ENCODE results near the gene ARL16. TPM values are rescaled to one million over a fixed set of nuclear protein-coding genes. Genes with fewer than 3 reads are reported as not detected.

The ARL16 gene
- total and polyA plus RNA-seq, 2 donors (not counting 3 experiments of a cell fraction or from before 2014, with no cell fraction given): 41.4 to 71.7 TPM

DNA sequence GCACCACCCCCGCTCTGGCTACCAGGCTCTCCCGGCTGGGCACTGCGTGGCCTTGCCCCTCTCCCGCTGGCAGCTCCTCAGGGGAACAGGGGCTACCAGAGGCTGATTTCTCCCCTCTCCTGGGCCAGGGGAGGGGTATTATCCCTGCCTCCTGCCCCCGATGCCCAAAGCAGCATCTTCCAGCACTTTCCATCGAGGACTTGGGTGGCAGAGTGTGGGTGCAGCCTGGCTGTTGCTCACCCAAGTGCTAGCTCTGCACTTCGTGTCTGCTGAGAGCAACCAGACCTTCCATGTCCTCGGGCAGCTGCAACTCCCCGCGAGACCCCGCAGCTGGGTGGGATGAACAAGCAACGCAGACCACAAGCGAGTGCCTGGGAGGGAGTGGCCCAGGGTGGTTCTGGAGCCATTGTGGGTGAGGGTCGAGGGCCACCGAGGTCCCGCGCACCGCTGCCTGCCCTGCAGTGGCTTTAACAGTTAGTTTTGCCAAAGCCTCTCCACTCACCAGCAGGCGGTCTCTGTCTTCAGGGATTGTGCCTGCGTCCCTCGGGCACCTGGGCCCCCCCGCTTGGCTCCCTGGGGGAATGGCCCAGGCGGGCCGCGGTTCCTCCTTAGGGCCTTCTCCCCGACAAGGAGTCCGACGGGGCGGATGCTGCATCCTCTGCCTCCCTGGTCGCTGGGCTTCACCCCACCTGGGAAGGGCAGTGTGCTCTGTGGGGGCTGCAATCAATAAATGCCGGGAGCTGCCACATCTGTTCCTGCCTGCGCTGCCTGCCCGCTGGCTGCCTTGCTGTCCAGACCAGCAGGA is 36.9 kb upstream of the ARL16 start:
- no peak overlapping the region for H3K4me3 ChIP-seq (replicated peaks in 1 of 3; ENCODE audit: insufficient read depth in 1 of 3, low read depth in 1 of 3, low read length in 3 of 3)
- dilution Hi-C loops (cut with MboI; ENCODE audit: extremely low pct_ligation_motif_present, low sequenced_read_pairs): no loop called here
- no peak overlapping the region for H3K4me2 ChIP-seq (ENCODE audit: insufficient read depth, low read length)
- ChIA-PET CTCF (no interaction called here), POLR2A (no interaction called here)
- BruUV-seq (replicated peaks): TSS peak; percentile 7
- H3K27me3 ChIP-seq (ENCODE audit: control insufficient read depth in 2 of 2, insufficient read depth in 2 of 2, low read length in 2 of 2): peaks cover 0 to 3% of the 10 kb centered on the region in 2 experiments
- TF ChIP-seq, protein P1, sequence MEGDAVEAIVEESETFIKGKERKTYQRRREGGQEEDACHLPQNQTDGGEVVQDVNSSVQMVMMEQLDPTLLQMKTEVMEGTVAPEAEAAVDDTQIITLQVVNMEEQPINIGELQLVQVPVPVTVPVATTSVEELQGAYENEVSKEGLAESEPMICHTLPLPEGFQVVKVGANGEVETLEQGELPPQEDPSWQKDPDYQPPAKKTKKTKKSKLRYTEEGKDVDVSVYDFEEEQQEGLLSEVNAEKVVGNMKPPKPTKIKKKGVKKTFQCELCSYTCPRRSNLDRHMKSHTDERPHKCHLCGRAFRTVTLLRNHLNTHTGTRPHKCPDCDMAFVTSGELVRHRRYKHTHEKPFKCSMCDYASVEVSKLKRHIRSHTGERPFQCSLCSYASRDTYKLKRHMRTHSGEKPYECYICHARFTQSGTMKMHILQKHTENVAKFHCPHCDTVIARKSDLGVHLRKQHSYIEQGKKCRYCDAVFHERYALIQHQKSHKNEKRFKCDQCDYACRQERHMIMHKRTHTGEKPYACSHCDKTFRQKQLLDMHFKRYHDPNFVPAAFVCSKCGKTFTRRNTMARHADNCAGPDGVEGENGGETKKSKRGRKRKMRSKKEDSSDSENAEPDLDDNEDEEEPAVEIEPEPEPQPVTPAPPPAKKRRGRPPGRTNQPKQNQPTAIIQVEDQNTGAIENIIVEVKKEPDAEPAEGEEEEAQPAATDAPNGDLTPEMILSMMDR (IDR thresholded peaks at IDR 0.05; ENCODE audit: extremely low read depth in 1 of 2, insufficient read depth in 1 of 2, low read depth in 1 of 2, low read length in 2 of 2): no peak
- TF ChIP-seq POLR2A (IDR thresholded peaks at IDR 0.05; ENCODE audit: low read depth, low read length): no peak
- TF ChIP-seq JUN (IDR thresholded peaks at IDR 0.05; ENCODE audit: borderline replicate concordance, insufficient read depth, insufficient read length, low read depth): no peak
- no peak for TF ChIP-seq POLR2AphosphoS5 (IDR thresholded peaks at IDR 0.05; ENCODE audit: insufficient read depth, low read depth, low read length)
- no peak for TF ChIP-seq MYC (IDR thresholded peaks at IDR 0.05; ENCODE audit: low read depth, low read length)
- no peak for TF ChIP-seq GATA2 (IDR thresholded peaks at IDR 0.05; ENCODE audit: insufficient read depth, insufficient read length, low read depth, low read length)
- TF ChIP-seq, protein P2, sequence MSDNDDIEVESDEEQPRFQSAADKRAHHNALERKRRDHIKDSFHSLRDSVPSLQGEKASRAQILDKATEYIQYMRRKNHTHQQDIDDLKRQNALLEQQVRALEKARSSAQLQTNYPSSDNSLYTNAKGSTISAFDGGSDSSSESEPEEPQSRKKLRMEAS (IDR thresholded peaks at IDR 0.05; ENCODE audit: insufficient read depth, insufficient read length): no peak
- no peak for TF ChIP-seq FOS (IDR thresholded peaks at IDR 0.05; ENCODE audit: borderline replicate concordance, insufficient read depth, low read length)
- TF ChIP-seq EZH2 (IDR thresholded peaks at IDR 0.05; ENCODE audit: borderline replicate concordance, low read depth, low read length, severe bottlenecking): no peak
- no peaks in the 10 kb centered on the region for H3K36me3 ChIP-seq (ENCODE audit: control insufficient read depth in 2 of 2, extremely low read depth in 1 of 2, insufficient read depth in 2 of 2, low read length in 2 of 2)
- H4K20me1 ChIP-seq (replicated peaks; ENCODE audit: control insufficient read depth, extremely low read depth, insufficient read depth, low read length): no peaks in the 10 kb centered on the region
- H3K9ac ChIP-seq (replicated peaks; ENCODE audit: extremely low read depth, insufficient read depth, low read length): no peak overlapping the region
- intact Hi-C loops (cut with micrococcal nuclease): no loop called here
- no peaks in the 10 kb centered on the region for H3K79me2 ChIP-seq (ENCODE audit: control insufficient read depth, insufficient read depth, low read length)
- H3K27ac ChIP-seq (ENCODE audit: insufficient read depth, low read depth, low read length): no peak overlapping the region
- FAIRE-seq (no peak), DNase-seq (ENCODE audit: low read depth, low spot score) (no peak)
- no peaks in the 10 kb centered on the region for H3K9me1 ChIP-seq (replicated peaks; ENCODE audit: control insufficient read depth, extremely low read depth, insufficient read depth, low read length)
- no peaks in the 10 kb centered on the region for H3K9me3 ChIP-seq (replicated peaks; ENCODE audit: control insufficient read depth, insufficient read depth, low read length)
- H3K4me1 ChIP-seq (ENCODE audit: control insufficient read depth, extremely low read depth, insufficient read depth, low read length): peaks cover 4% of the 10 kb centered on the region
- H2AFZ ChIP-seq (ENCODE audit: low read depth, low read length): no peak overlapping the region

Data from endothelial cell of umbilical vein (primary cell).